Measurements from ENCODE around the gene RDH5.

DNA sequence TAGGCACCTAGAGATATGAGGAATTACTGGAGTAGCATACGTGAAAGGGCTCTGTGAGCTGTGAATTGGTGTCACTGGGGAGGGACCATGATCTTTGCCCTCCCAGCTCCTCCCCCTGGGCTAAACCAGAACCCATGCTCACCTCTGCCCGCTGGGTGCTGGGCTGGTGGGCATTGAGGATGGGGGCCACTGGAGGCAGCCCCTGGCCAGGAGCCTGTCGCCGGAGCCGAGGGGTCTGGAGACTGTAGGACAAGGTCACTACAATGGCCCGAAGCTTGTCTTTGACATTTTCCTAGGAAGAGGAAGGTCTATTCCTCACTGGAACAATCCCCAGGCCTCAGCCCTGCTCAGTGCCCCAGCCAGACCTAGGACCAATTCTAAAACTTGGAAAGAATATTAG, 24.1 kb upstream of the RDH5 start:
- no peak for TF ChIP-seq CTCF (IDR thresholded peaks at IDR 0.05)
- TF ChIP-seq EP300 (IDR thresholded peaks at IDR 0.05), result no peak
- TF ChIP-seq POLR2A (IDR thresholded peaks at IDR 0.05), result no peak
